GM23338 (cell line): ENCODE measurements around the gene TIAM1. TPM values are rescaled to one million over a fixed set of nuclear protein-coding genes. Genes with fewer than 3 reads are reported as not detected.

Experiments used
- ATAC-seq: fragments of 200-7000 bp; cut with Tn5 transposase; 3 replicates; pipeline ENCODE4 v1.9.1; 2020
- DNase-seq: peaks from one replicate; pipeline ENCODE4 v3.0.0-alpha.2; 2015; ENCODE audit warnings: low spot score
- H2AFZ ChIP-seq: fragments of 200-600 bp; sonication (generic); 2 replicates; pipeline ENCODE4 v1.8.0; 2016; ENCODE audit warnings: antibody characterized with exemption, mild to moderate bottlenecking, moderate library complexity
- H3F3A ChIP-seq: fragments of 200-600 bp; sonication (generic); replicated peaks from 2 replicates; pipeline ENCODE4 v1.8.0; 2017; ENCODE audit warnings: antibody characterized with exemption, mixed run types, low read depth
- H3K27ac ChIP-seq: fragments of 200-600 bp; sonication (generic); 2 replicates; pipeline ENCODE4 v1.6.1; 2016; ENCODE audit warnings: low read depth
- H3K27me3 ChIP-seq: fragments of 200-600 bp; sonication (generic); 2 replicates; pipeline ENCODE4 v1.8.0; 2016; ENCODE audit warnings: mild to moderate bottlenecking, mixed run types, moderate library complexity; ENCODE audit not compliant: insufficient read depth
- H3K36me3 ChIP-seq: fragments of 200-600 bp; sonication (generic); 2 replicates; pipeline ENCODE4 v1.8.0; 2016; ENCODE audit warnings: mild to moderate bottlenecking; ENCODE audit not compliant: insufficient read depth
- H3K4me1 ChIP-seq: fragments of 200-600 bp; sonication (generic); 2 replicates; pipeline ENCODE4 v1.8.0; 2016; ENCODE audit warnings: mild to moderate bottlenecking, moderate library complexity; ENCODE audit not compliant: insufficient read depth
- H3K4me2 ChIP-seq: fragments of 200-600 bp; sonication (generic); 2 replicates; pipeline ENCODE4 v1.7.1; 2017; ENCODE audit warnings: mixed run types
- H3K4me3 ChIP-seq: fragments of 200-600 bp; sonication (generic); 2 replicates; pipeline ENCODE4 v1.6.1; 2016; ENCODE audit warnings: mixed run types
- H3K79me2 ChIP-seq: fragments of 200-600 bp; sonication (generic); replicated peaks from 2 replicates; pipeline ENCODE4 v1.8.0; 2017; ENCODE audit warnings: mild to moderate bottlenecking; ENCODE audit not compliant: insufficient read depth
- H3K9me2 ChIP-seq: fragments of 200-600 bp; sonication (generic); 2 replicates; pipeline ENCODE4 v1.8.0; 2017; ENCODE audit not compliant: insufficient read depth
- H4K20me1 ChIP-seq: fragments of 200-600 bp; sonication (generic); replicated peaks from 2 replicates; pipeline ENCODE4 v1.8.0; 2017; ENCODE audit warnings: mild to moderate bottlenecking; ENCODE audit not compliant: insufficient read depth
- H3K27ac Mint-ChIP-seq: 2 replicates; pipeline ENCODE4 v1.8.0; 2020; ENCODE audit warnings: inconsistent platforms, mild to moderate bottlenecking, moderate library complexity, mixed read lengths
- H3K27me3 Mint-ChIP-seq: 3 replicates; pipeline ENCODE4 v1.8.0; 2022; ENCODE audit warnings: low read depth, mild to moderate bottlenecking, moderate library complexity, mixed read lengths, inconsistent platforms; ENCODE audit not compliant: insufficient read depth, poor library complexity
- H3K36me3 Mint-ChIP-seq: 3 replicates; pipeline ENCODE4 v1.8.0; 2021; ENCODE audit warnings: low read depth, mild to moderate bottlenecking, inconsistent platforms, moderate library complexity, mixed read lengths
- H3K4me1 Mint-ChIP-seq: 3 replicates; pipeline ENCODE4 v1.8.0; 2020; ENCODE audit warnings: mild to moderate bottlenecking, inconsistent platforms, mixed read lengths
- H3K4me3 Mint-ChIP-seq: 3 replicates; pipeline ENCODE4 v1.8.0; 2021; ENCODE audit warnings: moderate library complexity, mild to moderate bottlenecking, inconsistent platforms, mixed read lengths
- H3K9me3 Mint-ChIP-seq: 3 replicates; pipeline ENCODE4 v1.8.0; 2020; ENCODE audit warnings: moderate library complexity, mild to moderate bottlenecking, inconsistent platforms, mixed read lengths
- CREB1 ChIP-seq: fragments of 250-450 bp; sonication (Bioruptor Pico); IDR thresholded peaks from 2 replicates; pipeline ENCODE4 v1.5.0; 2020; ENCODE audit warnings: low read depth, mild to moderate bottlenecking, moderate library complexity
- CTCF ChIP-seq, 2 experiments: fragments of 200-600 bp in 1 of 2; sonication (generic) in 1 of 2; conservative IDR thresholded peaks; 2 replicates each; pipeline versions ENCODE4 v1.5.1 to v1.6.1; 2016 to 2017; ENCODE audit warnings: antibody characterized with exemption in 2 of 2, low read depth in 2 of 2, mild to moderate bottlenecking in 2 of 2, moderate library complexity in 1 of 2
- ETS1 ChIP-seq: IDR thresholded peaks from 2 replicates; pipeline ENCODE4 v1.6.1; 2016; ENCODE audit warnings: antibody characterized with exemption
- EZH2 ChIP-seq: fragments of 200-600 bp; sonication (generic); IDR thresholded peaks from one replicate; pipeline ENCODE4 v1.8.0; 2017; ENCODE audit warnings: antibody characterized with exemption, mild to moderate bottlenecking, low read depth; ENCODE audit not compliant: unreplicated experiment
- EZH2phosphoT487 ChIP-seq: fragments of 200-600 bp; sonication (generic); IDR thresholded peaks from one replicate; pipeline ENCODE4 v1.8.1; 2018; ENCODE audit warnings: antibody characterized with exemption; ENCODE audit not compliant: unreplicated experiment
- JUNB ChIP-seq: IDR thresholded peaks from one replicate; pipeline ENCODE4 v1.6.1; 2016; ENCODE audit warnings: antibody characterized with exemption; ENCODE audit not compliant: unreplicated experiment
- NANOG ChIP-seq: IDR thresholded peaks from 2 replicates; pipeline ENCODE4 v1.6.1; 2016; ENCODE audit warnings: antibody characterized with exemption, borderline replicate concordance
- POLR2AphosphoS5 ChIP-seq: IDR thresholded peaks from 2 replicates; pipeline ENCODE4 v1.6.1; 2016; ENCODE audit warnings: antibody characterized with exemption, low read depth
- REST ChIP-seq: IDR thresholded peaks from one replicate; pipeline ENCODE4 v1.6.1; 2018; ENCODE audit warnings: antibody characterized with exemption; ENCODE audit not compliant: unreplicated experiment
- STAT1 ChIP-seq: IDR thresholded peaks from one replicate; pipeline ENCODE4 v1.6.1; 2016; ENCODE audit warnings: antibody characterized with exemption; ENCODE audit not compliant: unreplicated experiment
- ZNF114 ChIP-seq: fragments of 250-450 bp; sonication (Bioruptor Pico); IDR thresholded peaks from 2 replicates; pipeline ENCODE4 v1.5.0; 2020; ENCODE audit warnings: mild to moderate bottlenecking, moderate library complexity
- ZNF331 ChIP-seq: fragments of 250-450 bp; sonication (Bioruptor Pico); IDR thresholded peaks from 2 replicates; pipeline ENCODE4 v1.5.0; 2020; ENCODE audit warnings: low read depth, mild to moderate bottlenecking, moderate library complexity
- ZNF462 ChIP-seq: fragments of 250-450 bp; sonication (Bioruptor Pico); IDR thresholded peaks from 2 replicates; pipeline ENCODE4 v1.5.0; 2020; ENCODE audit warnings: mild to moderate bottlenecking, moderate library complexity
- polyA plus RNA-seq: library from polyadenylated mRNA; unstranded; fragments of >200 nt; fragmentation: Nextera tagmentation; extraction: Ambion mirVana; gene quantifications from 2 replicates; pipeline ENCODE4 v1.2.1, GENCODE V29; 2016
- total RNA-seq: library from RNA; depleted of rRNA; stranded (reverse); fragments of >200 nt; shearing (Covaris generic); gene quantifications from 2 replicates; pipeline ENCODE4 v1.2.3, GENCODE V29; 2014

TIAM1 gene
- total and polyA plus RNA-seq, 2 experiments from 2014 or later: 18.5 to 20.0 TPM

- peak; percentile 39 for DNase-seq
- peak; percentile 30; the same call in 2 of the 3 replicates for ATAC-seq
- no peaks in the 10 kb centered on the region for H3K36me3 ChIP-seq
- H3K27ac ChIP-seq: peak overlapping the region; percentile 22; the same call in 1 of the 2 replicates
- H4K20me1 ChIP-seq: peaks cover under 1% of the 10 kb centered on the region; the same call in 1 of the 2 replicates
- H3K4me3 ChIP-seq: no peak overlapping the region
- H3K27me3 Mint-ChIP-seq: peaks cover 13% of the 10 kb centered on the region
- no peak overlapping the region; the same call in 1 of the 2 replicates for H3K27ac Mint-ChIP-seq
- H3K4me1 ChIP-seq: peaks cover 17% of the 10 kb centered on the region
- no peak overlapping the region for H3K4me3 Mint-ChIP-seq
- H3K4me2 ChIP-seq: peak overlapping the region; percentile 15; the same call in 1 of the 2 replicates
- H3F3A ChIP-seq: no peaks in the 10 kb centered on the region
- no peak overlapping the region for H2AFZ ChIP-seq
- H3K4me1 Mint-ChIP-seq: peaks cover 35% of the 10 kb centered on the region
- no peaks in the 10 kb centered on the region for H3K9me2 ChIP-seq
- no peaks in the 10 kb centered on the region for H3K27me3 ChIP-seq
- TF ChIP-seq REST: no peak
- no peak for TF ChIP-seq POLR2AphosphoS5
- no peak for TF ChIP-seq CREB1 (CRISPR knock-in tag)
- TF ChIP-seq ETS1: no peak
- no peak for TF ChIP-seq JUNB
- no peak for TF ChIP-seq STAT1
- no peak for TF ChIP-seq EZH2
- TF ChIP-seq ZNF331 (CRISPR knock-in tag): no peak
- no peak for TF ChIP-seq ZNF114 (CRISPR knock-in tag)
- no peak for TF ChIP-seq CTCF (conservative IDR thresholded peaks at IDR 0.05; ENCODE audit: low read depth in 2 of 2)
- no peak for TF ChIP-seq NANOG
- no peak for TF ChIP-seq ZNF462
- no peak for TF ChIP-seq EZH2phosphoT487
- no peaks in the 10 kb centered on the region for H3K9me3 Mint-ChIP-seq
- H3K36me3 Mint-ChIP-seq: no peaks in the 10 kb centered on the region
- H3K79me2 ChIP-seq: peaks cover 19% of the 10 kb centered on the region; the same call in 1 of the 2 replicates
These were observed 5.1 kb downstream of the TIAM1 start for GRCh38 chr21:31338908-31339368.
